ENCODE data around the gene TMEM192. TPM values are rescaled to one million over a fixed set of nuclear protein-coding genes. Genes with fewer than 3 reads are reported as not detected.

Gene TMEM192
- total RNA-seq (2022) (26.6 and 31.6 TPM in 2 replicates), Bru-seq, nascent RNA (percentile 49 among the genes with signal in this experiment), BruChase-seq, experiment 1, labeled RNA remaining after a 6-hour chase (percentile 68 among the genes with signal in this experiment), BruChase-seq, experiment 2, labeled RNA remaining after a 2-hour chase (percentile 52 among the genes with signal in this experiment)
- long read RNA-seq, full-length matches to known transcripts, result 51 of 63 reads
- long read RNA-seq, partial matches to known transcripts, result 2 of 63 reads
- long read RNA-seq, other reads (novel, unspliced or antisense), result 10 of 63 reads

DNA sequence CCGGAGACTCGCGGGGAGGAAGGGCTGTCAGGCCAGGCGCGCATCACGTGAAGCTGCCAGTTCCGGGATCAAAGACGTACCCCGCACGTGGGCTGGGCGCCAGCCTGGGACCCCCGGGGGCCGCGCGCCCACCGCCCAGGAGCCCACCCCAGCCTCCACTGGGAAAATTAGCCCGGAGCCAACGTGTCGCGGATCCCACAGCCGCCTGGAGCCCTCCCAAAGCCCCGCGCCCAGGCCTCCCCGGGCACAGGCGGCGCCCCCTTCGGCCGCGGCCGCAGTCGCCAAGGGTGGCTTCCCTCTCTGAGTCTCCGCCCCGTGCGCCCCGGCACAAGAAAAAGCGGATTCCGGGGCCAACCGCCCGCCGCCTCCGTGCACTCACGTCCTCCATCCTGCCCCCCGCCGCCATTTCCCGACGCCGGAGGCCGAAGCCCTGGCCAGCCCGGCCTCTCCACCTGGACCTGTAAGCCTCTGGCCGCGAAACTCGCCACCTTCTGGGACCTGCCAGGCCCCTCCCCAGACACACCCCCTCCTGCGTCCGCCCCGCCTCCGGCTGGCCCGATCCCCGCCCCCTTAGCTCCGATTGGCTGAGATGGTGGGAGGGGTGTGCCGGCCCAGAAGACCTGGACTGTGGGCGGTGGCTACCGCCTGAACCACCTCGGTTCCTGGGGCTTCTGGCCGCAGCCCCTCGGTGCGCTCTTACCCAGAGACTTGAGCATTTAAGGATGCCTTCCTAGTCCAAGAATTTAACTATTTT is at the start of gene TMEM192:
Gene TMEM192 (minus strand): TSS at position 493 of the 754 bp plus-strand sequence. CDS start 87 bp downstream, at position 406.
- intact Hi-C loops (cut with micrococcal nuclease), result loop anchor here (1.0 to 5.0 kb wide), 2 partner anchors 215 to 352 kb away; partner anchors contain the start of gene MSMO1
- no peak for TF ChIP-seq CTCF (IDR thresholded peaks at IDR 0.05; ENCODE audit: unreplicated experiment)
- Mint-ChIP-seq H3K4me1 (ENCODE audit: insufficient read depth, unreplicated experiment) (peaks cover 9% of the 10 kb centered on the region), H3K9me3 (ENCODE audit: unreplicated experiment) (no peaks in the 10 kb centered on the region), H3K4me3 (ENCODE audit: unreplicated experiment) (peak within 1 kb of the TSS; percentile 97), H3K36me3 (ENCODE audit: insufficient read depth, unreplicated experiment) (peaks cover 18% of the 10 kb centered on the region), H3K27me3 (ENCODE audit: insufficient read depth, unreplicated experiment) (no peaks in the 10 kb centered on the region), H3K27ac (ENCODE audit: low read depth, unreplicated experiment) (peak within 1 kb of the TSS; percentile 94)
- DNase-seq (ENCODE audit: unreplicated experiment), result peak; percentile 95
- no TSS peak for BruUV-seq (replicated peaks)
- POLR2A ChIA-PET, result interaction anchor here (0.5 to 2.7 kb wide), 28 partner anchors 9 to 445 kb away, joined by 3 to 42 read pairs (median 4); partner anchors contain the start of genes KLHL2 and MSMO1
- CTCF ChIA-PET, result interaction anchor here (0.8 to 2.7 kb wide), 17 partner anchors 10 to 381 kb away, joined by 3 to 26 read pairs (median 3); partner anchors contain the start of gene MSMO1

DNA sequence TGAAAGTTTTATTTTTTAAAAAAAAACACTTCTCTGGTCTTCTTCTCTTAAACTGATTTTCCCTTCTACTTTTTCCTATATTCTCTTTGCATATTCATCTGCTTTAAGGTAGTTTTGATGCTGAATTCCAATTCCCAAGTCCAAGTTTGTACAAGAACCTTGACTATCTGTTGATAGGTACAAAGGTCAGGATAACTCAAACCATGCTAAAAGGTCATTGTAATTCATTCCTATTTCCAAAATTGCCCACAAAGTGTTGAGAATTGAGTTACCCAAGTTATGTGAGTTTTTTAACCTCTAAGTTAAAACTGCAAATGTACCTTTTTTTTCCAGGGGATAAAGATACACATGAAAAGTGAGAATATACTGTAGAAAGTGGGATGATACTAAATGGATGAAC is 46.1 kb upstream of the TMEM192 start:
- Mint-ChIP-seq H3K9me3 (ENCODE audit: unreplicated experiment) (peaks cover 8% of the 10 kb centered on the region), H3K4me3 (ENCODE audit: unreplicated experiment) (no peak overlapping the region), H3K27ac (ENCODE audit: low read depth, unreplicated experiment) (no peak overlapping the region), H3K27me3 (ENCODE audit: insufficient read depth, unreplicated experiment) (no peaks in the 10 kb centered on the region), H3K4me1 (ENCODE audit: insufficient read depth, unreplicated experiment) (no peaks in the 10 kb centered on the region), H3K36me3 (ENCODE audit: insufficient read depth, unreplicated experiment) (no peaks in the 10 kb centered on the region)
- intact Hi-C loops (cut with micrococcal nuclease), result no loop called here
- DNase-seq (ENCODE audit: unreplicated experiment), result no peak
- CTCF ChIA-PET, result interaction anchor here (0.6 kb wide), 2 partner anchors 37 to 315 kb away, joined by 3 to 4 read pairs; no protein-coding TSS in a partner anchor
- POLR2A ChIA-PET, result no interaction called here
- BruUV-seq (replicated peaks), result no TSS peak
- TF ChIP-seq CTCF (IDR thresholded peaks at IDR 0.05; ENCODE audit: unreplicated experiment), result no peak

DNA sequence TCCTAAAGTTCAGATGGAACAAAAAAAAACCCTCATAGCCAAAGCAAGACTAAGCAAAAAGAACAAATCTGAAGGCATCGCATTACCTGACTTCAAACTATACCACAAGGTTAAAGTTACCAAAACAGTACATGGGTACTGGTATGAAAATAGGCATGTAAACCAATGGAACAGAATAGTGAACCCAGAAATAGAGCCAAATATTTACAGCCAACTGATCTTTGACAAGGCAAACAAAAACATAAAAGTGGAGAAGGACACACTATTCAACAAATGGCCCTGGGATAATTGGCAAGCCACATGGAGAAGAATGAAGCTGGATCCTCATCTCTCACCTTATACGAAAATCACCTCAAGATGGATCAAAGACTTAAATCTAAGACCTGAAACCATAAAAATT is 44.2 kb upstream of the TMEM192 start:
- Mint-ChIP-seq H3K4me3 (ENCODE audit: unreplicated experiment) (no peak overlapping the region), H3K4me1 (ENCODE audit: insufficient read depth, unreplicated experiment) (no peaks in the 10 kb centered on the region), H3K36me3 (ENCODE audit: insufficient read depth, unreplicated experiment) (no peaks in the 10 kb centered on the region), H3K27me3 (ENCODE audit: insufficient read depth, unreplicated experiment) (no peaks in the 10 kb centered on the region), H3K27ac (ENCODE audit: low read depth, unreplicated experiment) (no peak overlapping the region), H3K9me3 (ENCODE audit: unreplicated experiment) (peaks cover 8% of the 10 kb centered on the region)
- CTCF ChIA-PET, result no interaction called here
- intact Hi-C loops (cut with micrococcal nuclease), result no loop called here
- no peak for TF ChIP-seq CTCF (IDR thresholded peaks at IDR 0.05; ENCODE audit: unreplicated experiment)
- POLR2A ChIA-PET, result no interaction called here
- no peak for DNase-seq (ENCODE audit: unreplicated experiment)
- no TSS peak for BruUV-seq (replicated peaks)

DNA sequence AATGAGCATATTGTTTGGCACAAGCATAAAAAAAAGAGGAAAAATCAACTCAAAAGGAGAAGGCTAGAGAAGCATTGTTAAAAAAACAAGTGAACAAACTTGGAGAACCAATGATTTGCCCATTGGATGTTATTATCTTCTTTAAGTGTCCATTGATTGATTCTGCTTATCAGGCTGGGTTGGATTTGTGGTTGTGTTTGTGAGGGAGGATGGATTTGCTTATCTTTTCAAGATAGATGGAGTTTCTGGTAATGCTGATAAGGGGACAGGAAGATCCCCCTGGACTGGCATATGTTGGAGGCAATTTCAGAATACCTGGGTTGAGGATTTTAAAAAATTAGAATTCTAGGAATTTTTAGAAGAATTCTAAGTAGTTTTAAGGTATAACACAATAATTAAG is 41.8 kb upstream of the TMEM192 start:
- POLR2A ChIA-PET, result no interaction called here
- intact Hi-C loops (cut with micrococcal nuclease), result no loop called here
- no peak for DNase-seq (ENCODE audit: unreplicated experiment)
- H3K9me3 Mint-ChIP-seq (ENCODE audit: unreplicated experiment), result peaks cover 8% of the 10 kb centered on the region
- BruUV-seq (replicated peaks), result no TSS peak
- CTCF ChIA-PET, result no interaction called here
- no peak overlapping the region for H3K27ac Mint-ChIP-seq (ENCODE audit: low read depth, unreplicated experiment)
- H3K36me3 Mint-ChIP-seq (ENCODE audit: insufficient read depth, unreplicated experiment), result no peaks in the 10 kb centered on the region
- no peak overlapping the region for H3K4me3 Mint-ChIP-seq (ENCODE audit: unreplicated experiment)
- peaks cover 6% of the 10 kb centered on the region for H3K4me1 Mint-ChIP-seq (ENCODE audit: insufficient read depth, unreplicated experiment)
- TF ChIP-seq CTCF (IDR thresholded peaks at IDR 0.05; ENCODE audit: unreplicated experiment), result no peak
- no peaks in the 10 kb centered on the region for H3K27me3 Mint-ChIP-seq (ENCODE audit: insufficient read depth, unreplicated experiment)
